UCSD-AML1 (cell line): ENCODE results near the gene AFDN.

Source experiments
- DNase-seq: peaks from one replicate; lab custom pipeline; 2025; ENCODE audit not compliant: unreplicated experiment; lab: John Stamatoyannopoulos, UW

The AFDN gene

GRCh38 chr6:167840526-167841179 is 13.9 kb downstream of the AFDN start:
- no peak for DNase-seq

GRCh38 chr6:167841981-167842380 is 15.3 kb downstream of the AFDN start:
- DNase-seq: no peak

- DNase-seq: no peak
Measured at GRCh38 chr6:167842457-167842856, 15.7 kb downstream of the AFDN start.

- DNase-seq: no peak
Measured at GRCh38 chr6:167843023-167843422, 16.3 kb downstream of the AFDN start.

GRCh38 chr6:167845856-167846255 is 19.1 kb downstream of the AFDN start:
- DNase-seq: no peak

- DNase-seq: no peak
Measured at GRCh38 chr6:167846997-167847606, 20.4 kb downstream of the AFDN start.

- DNase-seq: no peak
Measured at GRCh38 chr6:167847936-167848335, 21.2 kb downstream of the AFDN start.

GRCh38 chr6:167848783-167849182 is 22.1 kb downstream of the AFDN start:
- DNase-seq: no peak

GRCh38 chr6:167849846-167850459 is 23.2 kb downstream of the AFDN start:
- DNase-seq: no peak

- DNase-seq: no peak
Measured at GRCh38 chr6:167850782-167851181, 24.1 kb downstream of the AFDN start.

GRCh38 chr6:167851370-167851952 is 24.8 kb downstream of the AFDN start:
- no peak for DNase-seq

GRCh38 chr6:167855825-167856425 is 29.2 kb downstream of the AFDN start:
- DNase-seq: no peak

- no peak for DNase-seq
Measured at GRCh38 chr6:167856474-167856873, 29.8 kb downstream of the AFDN start.

- DNase-seq: no peak
Measured at GRCh38 chr6:167856999-167857660, 30.4 kb downstream of the AFDN start.

GRCh38 chr6:167858086-167858591 is 31.4 kb downstream of the AFDN start:
- no peak for DNase-seq

- DNase-seq: no peak
Measured at GRCh38 chr6:167858842-167859664, 32.3 kb downstream of the AFDN start.

- no peak for DNase-seq
Measured at GRCh38 chr6:167860550-167861226, 34.0 kb downstream of the AFDN start.

GRCh38 chr6:167861424-167861823 is 34.7 kb downstream of the AFDN start:
- DNase-seq: no peak

- DNase-seq: no peak
Measured at GRCh38 chr6:167863897-167864296, 37.2 kb downstream of the AFDN start.

GRCh38 chr6:167866642-167867041 is 39.9 kb downstream of the AFDN start:
- no peak for DNase-seq
